Activated naive CD4-positive, alpha-beta T cell treated with anti-CD3 and anti-CD28 coated beads, Interleukin-2, amount 10 ng/mL, durations not matched to agents 7 days and 5 days (primary cell): ENCODE data around the gene FRMD1.

Experiments
- CTCF ChIA-PET: fragments of 350-600 bp; sonication (Branson Sonifier 250); formaldehyde crosslinking; loops from one replicate; lab custom pipeline; 2021; ENCODE audit warnings: antibody characterized with exemption; lab: Charles Lee
- DNase-seq: peaks from one replicate; pipeline ENCODE4 v3.0.0-alpha.2; 2020
- H3K27ac Mint-ChIP-seq: one replicate; pipeline ENCODE4 v1.8.0; 2021; ENCODE audit warnings: mild to moderate bottlenecking, moderate library complexity, mixed read lengths
- H3K27me3 Mint-ChIP-seq: one replicate; pipeline ENCODE4 v1.8.0; 2021; ENCODE audit warnings: mild to moderate bottlenecking, mixed read lengths
- H3K36me3 Mint-ChIP-seq: one replicate; pipeline ENCODE4 v1.8.0; 2021; ENCODE audit warnings: mixed read lengths
- H3K4me1 Mint-ChIP-seq: one replicate; pipeline ENCODE4 v1.8.0; 2021; ENCODE audit warnings: mixed read lengths
- H3K4me3 Mint-ChIP-seq: one replicate; pipeline ENCODE4 v1.8.0; 2021; ENCODE audit warnings: mild to moderate bottlenecking, moderate library complexity, mixed read lengths
- H3K9me3 Mint-ChIP-seq: one replicate; pipeline ENCODE4 v1.8.0; 2021; ENCODE audit warnings: mixed read lengths

FRMD1 gene

GRCh38 chr6:168021581-168021980 is 57.4 kb downstream of the FRMD1 start:
- no peaks in the 10 kb centered on the region for H3K27me3 Mint-ChIP-seq
- no peak overlapping the region for H3K4me3 Mint-ChIP-seq
- no peak for DNase-seq
- H3K4me1 Mint-ChIP-seq: no peaks in the 10 kb centered on the region
- no peaks in the 10 kb centered on the region for H3K36me3 Mint-ChIP-seq
- H3K9me3 Mint-ChIP-seq: peaks cover 4% of the 10 kb centered on the region
- H3K27ac Mint-ChIP-seq: no peak overlapping the region
- CTCF ChIA-PET: no interaction called here

- no peak for DNase-seq
- H3K27me3 Mint-ChIP-seq: no peaks in the 10 kb centered on the region
- H3K4me1 Mint-ChIP-seq: no peaks in the 10 kb centered on the region
- CTCF ChIA-PET: no interaction called here
- peaks cover 8% of the 10 kb centered on the region for H3K9me3 Mint-ChIP-seq
- H3K36me3 Mint-ChIP-seq: no peaks in the 10 kb centered on the region
- H3K4me3 Mint-ChIP-seq: no peak overlapping the region
- H3K27ac Mint-ChIP-seq: no peak overlapping the region
Measured at GRCh38 chr6:168020242-168020641, 58.8 kb downstream of the FRMD1 start.

GRCh38 chr6:168018664-168019063 is 60.3 kb downstream of the FRMD1 start:
- Mint-ChIP-seq H3K27me3 (no peaks in the 10 kb centered on the region), H3K27ac (no peak overlapping the region), H3K4me1 (no peaks in the 10 kb centered on the region), H3K4me3 (no peak overlapping the region), H3K9me3 (peaks cover 11% of the 10 kb centered on the region), H3K36me3 (no peaks in the 10 kb centered on the region)
- no peak for DNase-seq
- CTCF ChIA-PET: no interaction called here

- Mint-ChIP-seq H3K4me1 (no peaks in the 10 kb centered on the region), H3K4me3 (no peak overlapping the region), H3K27ac (no peak overlapping the region), H3K9me3 (peaks cover 11% of the 10 kb centered on the region), H3K27me3 (no peaks in the 10 kb centered on the region), H3K36me3 (no peaks in the 10 kb centered on the region)
- no peak for DNase-seq
- CTCF ChIA-PET: no interaction called here
Measured at GRCh38 chr6:168017629-168018028, 61.4 kb downstream of the FRMD1 start.

- Mint-ChIP-seq H3K27me3 (no peaks in the 10 kb centered on the region), H3K4me3 (no peak overlapping the region), H3K4me1 (no peaks in the 10 kb centered on the region), H3K27ac (no peak overlapping the region), H3K36me3 (no peaks in the 10 kb centered on the region), H3K9me3 (peaks cover 16% of the 10 kb centered on the region)
- CTCF ChIA-PET: no interaction called here
- no peak for DNase-seq
Measured at GRCh38 chr6:168016721-168017525, 62.1 kb downstream of the FRMD1 start.

GRCh38 chr6:168016176-168016620 is 62.8 kb downstream of the FRMD1 start:
- DNase-seq: no peak
- no peaks in the 10 kb centered on the region for H3K4me1 Mint-ChIP-seq
- H3K4me3 Mint-ChIP-seq: no peak overlapping the region
- H3K27me3 Mint-ChIP-seq: no peaks in the 10 kb centered on the region
- CTCF ChIA-PET: no interaction called here
- H3K36me3 Mint-ChIP-seq: no peaks in the 10 kb centered on the region
- peaks cover 22% of the 10 kb centered on the region for H3K9me3 Mint-ChIP-seq
- no peak overlapping the region for H3K27ac Mint-ChIP-seq

- DNase-seq: no peak
- Mint-ChIP-seq H3K36me3 (no peaks in the 10 kb centered on the region), H3K27me3 (no peaks in the 10 kb centered on the region), H3K9me3 (peaks cover 26% of the 10 kb centered on the region), H3K27ac (no peak overlapping the region), H3K4me1 (no peaks in the 10 kb centered on the region), H3K4me3 (no peak overlapping the region)
- CTCF ChIA-PET: no interaction called here
Measured at GRCh38 chr6:168015482-168016175, 63.4 kb downstream of the FRMD1 start.

GRCh38 chr6:168015009-168015408 is 64.0 kb downstream of the FRMD1 start:
- DNase-seq: no peak
- Mint-ChIP-seq H3K36me3 (no peaks in the 10 kb centered on the region), H3K27ac (no peak overlapping the region), H3K9me3 (peaks cover 30% of the 10 kb centered on the region), H3K27me3 (no peaks in the 10 kb centered on the region), H3K4me3 (no peak overlapping the region), H3K4me1 (no peaks in the 10 kb centered on the region)
- CTCF ChIA-PET: no interaction called here

- H3K27ac Mint-ChIP-seq: no peak overlapping the region
- peaks cover 30% of the 10 kb centered on the region for H3K9me3 Mint-ChIP-seq
- DNase-seq: no peak
- no peaks in the 10 kb centered on the region for H3K36me3 Mint-ChIP-seq
- CTCF ChIA-PET: no interaction called here
- no peak overlapping the region for H3K4me3 Mint-ChIP-seq
- no peaks in the 10 kb centered on the region for H3K27me3 Mint-ChIP-seq
- no peaks in the 10 kb centered on the region for H3K4me1 Mint-ChIP-seq
Measured at GRCh38 chr6:168014428-168014827, 64.6 kb downstream of the FRMD1 start.

- no peaks in the 10 kb centered on the region for H3K27me3 Mint-ChIP-seq
- H3K9me3 Mint-ChIP-seq: peaks cover 26% of the 10 kb centered on the region
- H3K4me3 Mint-ChIP-seq: no peak overlapping the region
- H3K36me3 Mint-ChIP-seq: no peaks in the 10 kb centered on the region
- no peak overlapping the region for H3K27ac Mint-ChIP-seq
- H3K4me1 Mint-ChIP-seq: no peaks in the 10 kb centered on the region
- CTCF ChIA-PET: no interaction called here
- DNase-seq: no peak
Measured at GRCh38 chr6:168013250-168013915, 65.6 kb downstream of the FRMD1 start.

GRCh38 chr6:168012431-168013249 is 66.4 kb downstream of the FRMD1 start:
- peaks cover 26% of the 10 kb centered on the region for H3K9me3 Mint-ChIP-seq
- no peak overlapping the region for H3K27ac Mint-ChIP-seq
- H3K4me3 Mint-ChIP-seq: no peak overlapping the region
- no peaks in the 10 kb centered on the region for H3K27me3 Mint-ChIP-seq
- no peak for DNase-seq
- no peaks in the 10 kb centered on the region for H3K36me3 Mint-ChIP-seq
- no peaks in the 10 kb centered on the region for H3K4me1 Mint-ChIP-seq
- CTCF ChIA-PET: no interaction called here

- DNase-seq: no peak
- Mint-ChIP-seq H3K9me3 (peaks cover 26% of the 10 kb centered on the region), H3K4me3 (no peak overlapping the region), H3K4me1 (no peaks in the 10 kb centered on the region), H3K27me3 (no peaks in the 10 kb centered on the region), H3K27ac (no peak overlapping the region), H3K36me3 (no peaks in the 10 kb centered on the region)
- CTCF ChIA-PET: no interaction called here
Measured at GRCh38 chr6:168011291-168011690, 67.7 kb downstream of the FRMD1 start.

GRCh38 chr6:168009331-168009730 is 69.7 kb downstream of the FRMD1 start:
- Mint-ChIP-seq H3K9me3 (peaks cover 20% of the 10 kb centered on the region), H3K27me3 (no peaks in the 10 kb centered on the region), H3K4me3 (no peak overlapping the region), H3K4me1 (no peaks in the 10 kb centered on the region), H3K27ac (no peak overlapping the region), H3K36me3 (no peaks in the 10 kb centered on the region)
- DNase-seq: no peak
- CTCF ChIA-PET: no interaction called here
